HepG2 (cell line): ENCODE measurements around the gene RABL6. TPM values are rescaled to one million over a fixed set of nuclear protein-coding genes. Genes with fewer than 3 reads are reported as not detected.

Source experiments
- ARNT2 ChIP-seq: sonication (generic); formaldehyde crosslinking; IDR thresholded peaks from 2 replicates; pipeline ENCODE4 v1.8.0; 2022; ENCODE audit warnings: mild to moderate bottlenecking, low read depth, missing genetic modification reagents, moderate library complexity
- ESRRA ChIP-seq: sonication (generic); formaldehyde crosslinking; IDR thresholded peaks from 2 replicates; pipeline ENCODE4 v1.5.1; 2020; ENCODE audit warnings: mild to moderate bottlenecking, low read depth, missing genetic modification reagents
- HOXA3 ChIP-seq: sonication (generic); formaldehyde crosslinking; IDR thresholded peaks from 2 replicates; pipeline ENCODE4 v1.5.0; 2020; ENCODE audit warnings: missing genetic modification reagents
- NCOA5 ChIP-seq: sonication (generic); formaldehyde crosslinking; IDR thresholded peaks from 2 replicates; pipeline ENCODE4 v1.4.0; 2020; ENCODE audit warnings: missing genetic modification reagents
- NR2F6 ChIP-seq, 2 experiments: IDR thresholded peaks; 2 replicates each; pipeline ENCODE4 v1.6.1; 2016; ENCODE audit warnings: antibody characterized with exemption in 1 of 2, mild to moderate bottlenecking in 1 of 2
- SRSF9 ChIP-seq: fragments of 200-400 bp; formaldehyde crosslinking; IDR thresholded peaks from 2 replicates; pipeline ENCODE4 v1.6.1; 2018; ENCODE audit warnings: borderline replicate concordance, mild to moderate bottlenecking, low read depth, low read length; ENCODE audit not compliant: insufficient read depth, poor library complexity, severe bottlenecking
- STAT5B ChIP-seq: sonication (generic); formaldehyde crosslinking; IDR thresholded peaks from 2 replicates; pipeline ENCODE4 v1.4.0; 2020; ENCODE audit warnings: missing genetic modification reagents
- USF2 ChIP-seq, 2 experiments: sonication (generic) in 1 of 2; formaldehyde crosslinking in 1 of 2; IDR thresholded peaks; 2 replicates each; pipeline versions ENCODE4 v1.5.1 to v1.6.1; 2011 to 2020; ENCODE audit warnings: borderline replicate concordance in 1 of 2, low read depth in 1 of 2, low read length in 1 of 2, mild to moderate bottlenecking in 1 of 2, missing genetic modification reagents in 1 of 2, moderate library complexity in 1 of 2
- WIZ ChIP-seq: sonication (generic); formaldehyde crosslinking; IDR thresholded peaks from 2 replicates; pipeline ENCODE4 v1.5.1; 2020; ENCODE audit warnings: mild to moderate bottlenecking, missing genetic modification reagents
- YEATS2 ChIP-seq: sonication (generic); formaldehyde crosslinking; IDR thresholded peaks from 2 replicates; pipeline ENCODE4 v1.4.0; 2020; ENCODE audit warnings: missing genetic modification reagents, borderline replicate concordance
- ZSCAN25 ChIP-seq: sonication (generic); formaldehyde crosslinking; IDR thresholded peaks from 2 replicates; pipeline ENCODE4 v1.8.0; 2022; ENCODE audit warnings: mild to moderate bottlenecking, missing genetic modification reagents
- polyA plus RNA-seq, 8 experiments: library from polyadenylated mRNA; depleted of rRNA in 3 of 8; stranded (reverse) in 7 of 8; unstranded in 1 of 8; fragments of >200 nt; fragmentation: Illumina TruSeq in 4 of 8; extraction: Trizol in 4 of 8; gene quantifications; 2 replicates each; pipeline versions ENCODE4 v1.2.1 to v1.2.3, GENCODE V29; 2011 to 2016; ENCODE audit warnings: low read depth in 4 of 8, missing spikeins in 1 of 8, mixed read lengths in 1 of 8; ENCODE audit not compliant: insufficient read depth in 1 of 8
- total RNA-seq, 5 experiments: library from RNA; depleted of rRNA; stranded (reverse); fragments of >200 nt; fragmentation: Illumina TruSeq; extraction: Trizol; gene quantifications; 2 replicates each; pipeline ENCODE4 v1.2.3, GENCODE V29; 2016; ENCODE audit warnings: low read depth in 1 of 5
- TF ChIP-seq, protein P1 (sequence below): sonication (generic); formaldehyde crosslinking; IDR thresholded peaks from 2 replicates; pipeline ENCODE4 v1.5.0; 2020; ENCODE audit warnings: mild to moderate bottlenecking, missing genetic modification reagents, borderline replicate concordance
- TF ChIP-seq, protein P2 (sequence below): sonication (generic); formaldehyde crosslinking; IDR thresholded peaks from 2 replicates; pipeline ENCODE4 v1.4.0; 2020; ENCODE audit warnings: missing genetic modification reagents
- TF ChIP-seq, protein P3 (sequence below), 2 experiments: sonication (generic) in 1 of 2; formaldehyde crosslinking in 1 of 2; IDR thresholded peaks; 2 replicates each; pipeline versions ENCODE4 v1.6.1 to v1.9.0; 2014 to 2022; ENCODE audit warnings: antibody characterized with exemption in 1 of 2, borderline replicate concordance in 1 of 2, inconsistent platforms in 1 of 2, low read depth in 1 of 2, missing genetic modification reagents in 1 of 2

Gene RABL6
- total and polyA plus RNA-seq, 2 of the 13 experiments (the other 11 are each of a cell fraction or from before 2014, with no cell fraction given) = 81.5 to 125 TPM

DNA sequence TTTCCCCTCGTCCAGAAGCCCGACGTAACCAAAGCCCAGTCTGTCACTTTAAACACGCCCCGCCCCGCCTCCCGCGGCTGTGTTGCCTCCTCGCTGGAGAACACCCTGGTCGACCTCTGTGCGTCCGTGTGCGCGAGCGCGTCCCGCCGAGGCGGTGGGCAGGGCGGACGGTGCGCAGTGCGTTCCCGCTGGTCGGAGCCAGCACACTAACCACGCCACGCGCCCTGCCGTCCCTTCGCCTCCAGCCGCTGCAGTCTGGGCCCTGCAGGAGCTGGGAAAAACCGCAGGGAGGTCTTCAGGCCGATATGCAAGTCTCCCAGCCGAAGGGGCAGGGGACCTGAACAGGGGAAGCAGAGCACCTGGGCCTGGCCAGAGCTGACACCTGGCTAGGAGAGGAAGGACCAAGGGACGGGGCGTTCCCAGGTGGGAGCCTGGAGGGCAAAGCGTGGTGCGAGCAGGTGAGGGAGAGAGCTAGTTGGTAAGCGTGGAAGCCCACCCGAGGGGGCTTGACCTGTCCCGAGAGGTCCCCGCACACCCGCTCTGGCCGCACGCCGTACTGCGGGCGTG, 40.2 kb downstream of the RABL6 start (continued):
- TF ChIP-seq USF2 (IDR thresholded peaks at IDR 0.05; ENCODE audit: low read depth, low read length) (no peak), USF2 (CRISPR knock-in tag; IDR thresholded peaks at IDR 0.05; ENCODE audit: borderline replicate concordance) (0 out of 2 replicates have a peak, but pooled peaks have one; percentile 19), NCOA5 (CRISPR knock-in tag) (no peak), WIZ (CRISPR knock-in tag) (no peak), STAT5B (CRISPR knock-in tag) (no peak), SRSF9 (no peak), ESRRA (CRISPR knock-in tag) (no peak; the same call in 1 of the 2 replicates), NR2F6 (IDR thresholded peaks at IDR 0.05) (no peak), NR2F6 (CRISPR knock-in tag; IDR thresholded peaks at IDR 0.05) (no peak), HOXA3 (CRISPR knock-in tag) (peak; percentile 59; the same call in 1 of the 2 replicates), ARNT2 (CRISPR knock-in tag) (peak; percentile 89), YEATS2 (peak; percentile 43; the same call in 1 of the 2 replicates), ZSCAN25 (CRISPR knock-in tag) (peak; percentile 80; the same call in 1 of the 2 replicates)
- TF ChIP-seq, protein P1, sequence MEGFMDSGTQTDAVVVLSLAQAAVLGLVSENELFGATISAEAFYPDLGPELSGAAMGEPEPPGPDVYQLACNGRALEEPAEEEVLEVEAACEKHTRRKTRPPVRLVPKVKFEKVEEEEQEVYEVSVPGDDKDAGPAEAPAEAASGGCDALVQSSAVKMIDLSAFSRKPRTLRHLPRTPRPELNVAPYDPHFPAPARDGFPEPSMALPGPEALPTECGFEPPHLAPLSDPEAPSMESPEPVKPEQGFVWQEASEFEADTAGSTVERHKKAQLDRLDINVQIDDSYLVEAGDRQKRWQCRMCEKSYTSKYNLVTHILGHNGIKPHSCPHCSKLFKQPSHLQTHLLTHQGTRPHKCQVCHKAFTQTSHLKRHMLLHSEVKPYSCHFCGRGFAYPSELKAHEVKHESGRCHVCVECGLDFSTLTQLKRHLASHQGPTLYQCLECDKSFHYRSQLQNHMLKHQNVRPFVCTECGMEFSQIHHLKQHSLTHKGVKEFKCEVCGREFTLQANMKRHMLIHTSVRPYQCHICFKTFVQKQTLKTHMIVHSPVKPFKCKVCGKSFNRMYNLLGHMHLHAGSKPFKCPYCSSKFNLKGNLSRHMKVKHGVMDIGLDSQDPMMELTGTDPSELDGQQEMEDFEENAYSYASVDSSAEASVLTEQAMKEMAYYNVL (CRISPR knock-in tag) = peak; percentile 7; the same call in 1 of the 2 replicates
- TF ChIP-seq, protein P2, sequence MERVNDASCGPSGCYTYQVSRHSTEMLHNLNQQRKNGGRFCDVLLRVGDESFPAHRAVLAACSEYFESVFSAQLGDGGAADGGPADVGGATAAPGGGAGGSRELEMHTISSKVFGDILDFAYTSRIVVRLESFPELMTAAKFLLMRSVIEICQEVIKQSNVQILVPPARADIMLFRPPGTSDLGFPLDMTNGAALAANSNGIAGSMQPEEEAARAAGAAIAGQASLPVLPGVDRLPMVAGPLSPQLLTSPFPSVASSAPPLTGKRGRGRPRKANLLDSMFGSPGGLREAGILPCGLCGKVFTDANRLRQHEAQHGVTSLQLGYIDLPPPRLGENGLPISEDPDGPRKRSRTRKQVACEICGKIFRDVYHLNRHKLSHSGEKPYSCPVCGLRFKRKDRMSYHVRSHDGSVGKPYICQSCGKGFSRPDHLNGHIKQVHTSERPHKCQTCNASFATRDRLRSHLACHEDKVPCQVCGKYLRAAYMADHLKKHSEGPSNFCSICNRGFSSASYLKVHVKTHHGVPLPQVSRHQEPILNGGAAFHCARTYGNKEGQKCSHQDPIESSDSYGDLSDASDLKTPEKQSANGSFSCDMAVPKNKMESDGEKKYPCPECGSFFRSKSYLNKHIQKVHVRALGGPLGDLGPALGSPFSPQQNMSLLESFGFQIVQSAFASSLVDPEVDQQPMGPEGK = no peak
- TF ChIP-seq, protein P3, sequence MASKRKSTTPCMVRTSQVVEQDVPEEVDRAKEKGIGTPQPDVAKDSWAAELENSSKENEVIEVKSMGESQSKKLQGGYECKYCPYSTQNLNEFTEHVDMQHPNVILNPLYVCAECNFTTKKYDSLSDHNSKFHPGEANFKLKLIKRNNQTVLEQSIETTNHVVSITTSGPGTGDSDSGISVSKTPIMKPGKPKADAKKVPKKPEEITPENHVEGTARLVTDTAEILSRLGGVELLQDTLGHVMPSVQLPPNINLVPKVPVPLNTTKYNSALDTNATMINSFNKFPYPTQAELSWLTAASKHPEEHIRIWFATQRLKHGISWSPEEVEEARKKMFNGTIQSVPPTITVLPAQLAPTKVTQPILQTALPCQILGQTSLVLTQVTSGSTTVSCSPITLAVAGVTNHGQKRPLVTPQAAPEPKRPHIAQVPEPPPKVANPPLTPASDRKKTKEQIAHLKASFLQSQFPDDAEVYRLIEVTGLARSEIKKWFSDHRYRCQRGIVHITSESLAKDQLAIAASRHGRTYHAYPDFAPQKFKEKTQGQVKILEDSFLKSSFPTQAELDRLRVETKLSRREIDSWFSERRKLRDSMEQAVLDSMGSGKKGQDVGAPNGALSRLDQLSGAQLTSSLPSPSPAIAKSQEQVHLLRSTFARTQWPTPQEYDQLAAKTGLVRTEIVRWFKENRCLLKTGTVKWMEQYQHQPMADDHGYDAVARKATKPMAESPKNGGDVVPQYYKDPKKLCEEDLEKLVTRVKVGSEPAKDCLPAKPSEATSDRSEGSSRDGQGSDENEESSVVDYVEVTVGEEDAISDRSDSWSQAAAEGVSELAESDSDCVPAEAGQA (IDR thresholded peaks at IDR 0.05; ENCODE audit: low read depth) = no peak
- TF ChIP-seq, protein P3 (CRISPR knock-in tag; IDR thresholded peaks at IDR 0.05; ENCODE audit: borderline replicate concordance) = no peak
